Hepatocyte (in vitro differentiated cells): ENCODE measurements around the gene FPGS. TPM values are rescaled to one million over a fixed set of nuclear protein-coding genes. Genes with fewer than 3 reads are reported as not detected.

ENCODE experiments used
- DNase-seq: peaks from one replicate; pipeline ENCODE4 v3.0.0-alpha.2; 2016; ENCODE audit warnings: low spot score
- H2AFZ ChIP-seq: fragments of 200-600 bp; sonication (generic); 2 replicates; pipeline ENCODE4 v1.6.0; 2016; ENCODE audit warnings: antibody characterized with exemption, mild to moderate bottlenecking
- H3K27ac ChIP-seq: fragments of 200-600 bp; sonication (generic); 2 replicates; pipeline ENCODE4 v1.5.1; 2016; ENCODE audit warnings: mild to moderate bottlenecking
- H3K27me3 ChIP-seq: fragments of 200-600 bp; sonication (generic); 2 replicates; pipeline ENCODE4 v1.6.1; 2016
- H3K36me3 ChIP-seq: fragments of 200-600 bp; sonication (generic); replicated peaks from 2 replicates; pipeline ENCODE4 v1.5.1; 2016; ENCODE audit warnings: low read depth; ENCODE audit not compliant: insufficient read depth
- H3K4me1 ChIP-seq: fragments of 200-600 bp; sonication (generic); 2 replicates; pipeline ENCODE4 v1.5.1; 2016; ENCODE audit warnings: mild to moderate bottlenecking, moderate library complexity; ENCODE audit not compliant: insufficient read depth
- H3K4me2 ChIP-seq: fragments of 200-600 bp; sonication (generic); 2 replicates; pipeline ENCODE4 v1.6.0; 2016
- H3K4me3 ChIP-seq: fragments of 200-600 bp; sonication (generic); 2 replicates; pipeline ENCODE4 v1.5.1; 2016; ENCODE audit warnings: mild to moderate bottlenecking
- H3K79me2 ChIP-seq: fragments of 200-600 bp; sonication (generic); 2 replicates; pipeline ENCODE4 v1.6.0; 2017; ENCODE audit warnings: mild to moderate bottlenecking
- H3K9me2 ChIP-seq: fragments of 200-600 bp; sonication (generic); replicated peaks from 2 replicates; pipeline ENCODE4 v1.6.0; 2017; ENCODE audit warnings: mild to moderate bottlenecking; ENCODE audit not compliant: insufficient read depth
- H3K9me3 ChIP-seq: fragments of 200-600 bp; sonication (generic); 2 replicates; pipeline ENCODE4 v1.5.1; 2016; ENCODE audit warnings: low read depth, mild to moderate bottlenecking
- H4K20me1 ChIP-seq: fragments of 200-600 bp; sonication (generic); 2 replicates; pipeline ENCODE4 v1.6.0; 2016; ENCODE audit warnings: mild to moderate bottlenecking; ENCODE audit not compliant: insufficient read depth, poor library complexity, severe bottlenecking
- EZH2 ChIP-seq: fragments of 200-600 bp; sonication (generic); IDR thresholded peaks from 2 replicates; pipeline ENCODE4 v1.6.1; 2016; ENCODE audit warnings: antibody characterized with exemption, mild to moderate bottlenecking, borderline replicate concordance
- EZH2phosphoT487 ChIP-seq: fragments of 200-600 bp; sonication (generic); IDR thresholded peaks from one replicate; pipeline ENCODE4 v1.6.1; 2018; ENCODE audit warnings: antibody characterized with exemption, mild to moderate bottlenecking, low read depth, moderate library complexity; ENCODE audit not compliant: unreplicated experiment, severe bottlenecking
- WGBS: methylation state at CpG from one replicate; pipeline ENCODE4 v1.1.6; 2016; ENCODE audit warnings: low lambda C conversion rate; ENCODE audit errors: missing lambda C conversion rate; 5-methylcytosine and 5-hydroxymethylcytosine counted together
- polyA plus RNA-seq: library from polyadenylated mRNA; unstranded; fragments of >200 nt; fragmentation: Nextera tagmentation; extraction: Ambion mirVana; gene quantifications from 2 replicates; pipeline ENCODE4 v1.2.1, GENCODE V29; 2016
- total RNA-seq: library from RNA; depleted of rRNA; stranded (reverse); fragments of >200 nt; gene quantifications from 2 replicates; pipeline ENCODE4 v1.2.3, GENCODE V29; 2014
- TF ChIP-seq, protein P1 (sequence below): fragments of 200-600 bp; sonication (generic); IDR thresholded peaks from 2 replicates; pipeline ENCODE4 v1.5.1; 2016; ENCODE audit warnings: antibody characterized with exemption, mild to moderate bottlenecking; ENCODE audit not compliant: poor library complexity

The FPGS gene
- total and polyA plus RNA-seq, 2 experiments from 2014 or later, result 27.4 to 48.5 TPM

DNA sequence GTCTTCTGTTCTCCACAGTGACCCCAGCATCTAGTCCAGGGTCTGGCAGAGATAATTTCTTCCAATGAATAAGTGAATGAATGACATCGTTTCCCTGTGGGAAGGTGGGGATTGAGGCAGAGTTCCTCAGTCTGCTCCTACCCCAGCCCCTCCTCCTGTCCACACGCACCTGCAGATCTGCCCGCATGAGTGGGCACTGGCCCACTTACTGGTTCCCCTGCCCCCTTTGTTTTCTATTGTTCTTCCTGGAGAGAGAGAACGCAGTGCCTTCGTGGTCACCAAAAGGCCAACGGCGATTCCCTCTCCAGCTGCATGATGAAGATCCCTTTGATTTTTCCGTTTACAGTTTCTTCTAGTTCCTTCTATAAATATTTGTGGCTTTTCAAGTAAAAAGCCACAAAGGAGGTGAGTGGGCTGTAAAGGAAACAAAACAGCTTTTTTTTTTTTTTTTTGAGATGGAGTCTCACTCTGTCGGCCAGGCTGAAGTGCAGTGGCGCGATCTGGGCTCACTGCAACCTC is 5.8 kb upstream of the FPGS start:
- no peaks in the 10 kb centered on the region for H3K36me3 ChIP-seq
- no peak for DNase-seq
- H3K9me2 ChIP-seq, result no peaks in the 10 kb centered on the region
- H3K4me3 ChIP-seq, result no peak overlapping the region
- H3K79me2 ChIP-seq, result no peaks in the 10 kb centered on the region
- no peak overlapping the region for H3K4me2 ChIP-seq
- WGBS, result 53% methylated on average over 11 of the region's 11 CpGs
- TF ChIP-seq EZH2 (no peak), EZH2phosphoT487 (no peak)
- TF ChIP-seq, protein P1, sequence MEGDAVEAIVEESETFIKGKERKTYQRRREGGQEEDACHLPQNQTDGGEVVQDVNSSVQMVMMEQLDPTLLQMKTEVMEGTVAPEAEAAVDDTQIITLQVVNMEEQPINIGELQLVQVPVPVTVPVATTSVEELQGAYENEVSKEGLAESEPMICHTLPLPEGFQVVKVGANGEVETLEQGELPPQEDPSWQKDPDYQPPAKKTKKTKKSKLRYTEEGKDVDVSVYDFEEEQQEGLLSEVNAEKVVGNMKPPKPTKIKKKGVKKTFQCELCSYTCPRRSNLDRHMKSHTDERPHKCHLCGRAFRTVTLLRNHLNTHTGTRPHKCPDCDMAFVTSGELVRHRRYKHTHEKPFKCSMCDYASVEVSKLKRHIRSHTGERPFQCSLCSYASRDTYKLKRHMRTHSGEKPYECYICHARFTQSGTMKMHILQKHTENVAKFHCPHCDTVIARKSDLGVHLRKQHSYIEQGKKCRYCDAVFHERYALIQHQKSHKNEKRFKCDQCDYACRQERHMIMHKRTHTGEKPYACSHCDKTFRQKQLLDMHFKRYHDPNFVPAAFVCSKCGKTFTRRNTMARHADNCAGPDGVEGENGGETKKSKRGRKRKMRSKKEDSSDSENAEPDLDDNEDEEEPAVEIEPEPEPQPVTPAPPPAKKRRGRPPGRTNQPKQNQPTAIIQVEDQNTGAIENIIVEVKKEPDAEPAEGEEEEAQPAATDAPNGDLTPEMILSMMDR, result no peak
- H3K27ac ChIP-seq, result no peak overlapping the region
- H4K20me1 ChIP-seq, result no peaks in the 10 kb centered on the region
- H3K27me3 ChIP-seq, result no peaks in the 10 kb centered on the region
- H3K4me1 ChIP-seq, result peaks cover 20% of the 10 kb centered on the region
- no peaks in the 10 kb centered on the region for H3K9me3 ChIP-seq
- no peak overlapping the region for H2AFZ ChIP-seq

DNA sequence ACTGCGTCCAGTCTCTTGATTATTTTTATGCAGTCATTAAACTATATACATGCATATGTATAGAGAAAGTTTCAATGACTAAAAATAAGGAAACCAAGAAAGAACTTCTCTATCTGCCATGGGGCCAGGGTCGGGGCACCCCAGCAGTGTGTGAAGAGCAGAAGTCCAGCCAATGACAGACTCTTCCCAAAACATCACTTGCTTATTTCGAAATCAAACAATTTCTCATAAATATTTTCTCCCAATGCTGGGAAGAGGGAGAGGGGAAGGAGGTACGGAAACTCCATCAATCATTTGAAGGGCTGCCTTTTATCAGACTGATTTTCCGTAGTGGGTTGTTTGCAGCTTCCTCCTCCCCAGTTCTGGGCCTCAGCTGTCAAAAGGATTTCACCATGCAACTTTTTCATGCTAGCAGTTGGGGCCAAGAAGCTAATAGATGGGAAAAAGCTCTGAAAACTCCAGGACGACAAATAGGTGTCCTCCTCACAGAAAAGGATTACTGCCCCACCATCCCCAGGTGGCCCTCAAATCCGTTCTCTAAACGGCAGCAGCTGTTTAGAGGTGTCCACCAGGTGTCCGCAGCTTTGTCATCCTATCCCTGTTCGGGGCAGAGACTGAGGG is 617 bp upstream of the FPGS start:
- Histone ChIP-seq H3K9me3 (no peaks in the 10 kb centered on the region), H2AFZ (peak overlapping the region; percentile 72), H4K20me1 (no peaks in the 10 kb centered on the region), H3K9me2 (no peaks in the 10 kb centered on the region), H3K4me3 (peak overlapping the region; percentile 35), H3K27me3 (no peaks in the 10 kb centered on the region), H3K4me1 (peaks cover 32% of the 10 kb centered on the region), H3K36me3 (no peaks in the 10 kb centered on the region), H3K79me2 (peaks cover 26% of the 10 kb centered on the region), H3K27ac (peak overlapping the region; percentile 88), H3K4me2 (peak overlapping the region; percentile 91)
- DNase-seq, result no peak
- TF ChIP-seq EZH2, result no peak
- TF ChIP-seq, protein P1, result peak; percentile 18
- WGBS, result 30% methylated on average over 10 of the region's 10 CpGs

DNA sequence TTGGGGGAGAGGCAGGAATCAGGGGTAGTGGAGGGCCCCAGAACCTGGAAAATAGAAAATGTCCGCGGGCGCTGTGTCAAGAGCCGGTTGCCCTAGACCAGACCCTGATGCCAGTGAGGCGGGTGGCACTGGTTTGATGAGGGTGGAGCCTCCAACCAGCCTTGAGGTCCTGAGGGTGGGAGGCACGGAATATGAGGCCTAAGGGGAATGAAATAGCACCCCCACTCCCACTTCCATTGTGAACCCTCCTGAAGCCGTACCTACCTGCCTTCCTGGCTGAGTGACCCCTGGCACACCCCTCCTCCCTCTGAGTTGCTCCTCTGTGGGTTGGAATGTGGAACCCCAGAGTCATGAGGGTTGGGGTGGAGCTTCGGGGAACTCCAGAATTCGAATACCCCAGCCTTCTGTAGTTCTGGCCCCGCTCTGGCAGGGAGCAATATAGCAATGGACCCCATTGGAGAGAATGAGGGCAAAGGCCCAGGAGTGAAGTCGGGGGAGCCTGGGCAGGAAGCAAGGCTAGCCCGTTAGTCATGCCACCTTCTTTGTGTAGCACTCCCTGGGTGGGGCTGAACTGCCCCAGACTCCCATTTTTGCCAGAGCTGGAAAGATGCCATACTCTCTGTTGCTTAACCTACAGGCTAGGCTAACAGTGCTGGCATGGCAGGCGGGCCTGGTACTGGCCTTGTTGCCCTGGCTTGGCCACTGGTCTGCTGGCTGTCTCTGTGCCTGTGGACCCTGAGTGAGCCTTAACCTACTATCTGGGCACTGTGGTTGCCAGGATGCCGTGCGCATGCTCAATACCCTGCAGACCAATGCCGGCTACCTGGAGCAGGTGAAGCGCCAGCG is 1.0 kb downstream of the FPGS start:
- H3K79me2 ChIP-seq, result peaks cover 26% of the 10 kb centered on the region
- H3K36me3 ChIP-seq, result no peaks in the 10 kb centered on the region
- no peaks in the 10 kb centered on the region for H3K27me3 ChIP-seq
- peak overlapping the region; percentile 91 for H3K4me2 ChIP-seq
- peak overlapping the region; percentile 65 for H2AFZ ChIP-seq
- no peak for DNase-seq
- H3K4me1 ChIP-seq, result peaks cover 25% of the 10 kb centered on the region
- WGBS, result 56% methylated on average over 18 of the region's 18 CpGs
- H3K9me2 ChIP-seq, result no peaks in the 10 kb centered on the region
- no peaks in the 10 kb centered on the region for H4K20me1 ChIP-seq
- peak overlapping the region; percentile 97 for H3K27ac ChIP-seq
- TF ChIP-seq EZH2, result no peak
- TF ChIP-seq, protein P1, result no peak
- no peak for TF ChIP-seq EZH2phosphoT487
- peak overlapping the region; percentile 87 for H3K4me3 ChIP-seq
- no peaks in the 10 kb centered on the region for H3K9me3 ChIP-seq
